NCI-H2196 treated with DMSO at 0.1 percent for 48 hours (cell line): Measurements from ENCODE around the gene CATSPERB.
"Not testable (repeated sequence)": the region's sequence is repeated elsewhere in the genome, so short reads cannot be mapped to it uniquely, and the experiment has no call there.

Experiments used
- DNase-seq: peaks from one replicate; lab custom pipeline; 2025; ENCODE audit not compliant: unreplicated experiment; lab: John Stamatoyannopoulos, UW

Gene CATSPERB

GRCh38 chr14:91582761-91583160 lies 149.1 kb downstream of the CATSPERB start:
- no peak for DNase-seq

DNA sequence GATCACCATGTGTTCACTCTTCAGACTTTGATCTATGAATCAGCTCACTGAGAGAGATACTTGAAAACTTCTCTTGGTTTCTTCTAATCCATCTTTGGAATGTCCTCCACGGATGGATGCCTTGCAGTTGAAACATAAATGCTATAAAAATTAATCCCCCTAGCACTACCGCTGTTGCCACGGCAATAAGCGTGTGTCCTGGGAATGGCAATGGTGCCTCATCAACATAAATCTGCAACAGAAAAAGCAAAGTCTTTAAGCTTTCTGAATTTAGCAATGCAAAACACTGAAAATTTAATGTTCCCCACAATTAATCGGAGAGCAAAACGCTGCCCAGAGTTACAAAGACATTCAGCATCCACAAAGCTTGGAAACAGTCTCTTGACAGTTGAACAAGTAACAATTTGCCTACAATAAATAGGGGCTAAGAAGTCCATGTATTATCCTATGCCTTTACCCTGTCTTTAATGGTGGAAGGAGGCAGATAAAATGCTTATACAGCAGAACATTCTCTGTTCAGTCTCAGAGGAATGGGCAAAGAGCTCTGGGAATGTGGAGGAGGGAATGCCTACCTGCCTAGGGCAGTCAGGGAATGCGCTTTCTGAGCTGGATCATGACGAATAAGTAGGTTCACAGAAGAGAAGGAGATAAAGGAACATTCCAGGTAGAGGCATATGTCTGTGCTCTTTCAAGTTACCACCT lies 150.9 kb downstream of the CATSPERB start:
- no peak for DNase-seq

DNA sequence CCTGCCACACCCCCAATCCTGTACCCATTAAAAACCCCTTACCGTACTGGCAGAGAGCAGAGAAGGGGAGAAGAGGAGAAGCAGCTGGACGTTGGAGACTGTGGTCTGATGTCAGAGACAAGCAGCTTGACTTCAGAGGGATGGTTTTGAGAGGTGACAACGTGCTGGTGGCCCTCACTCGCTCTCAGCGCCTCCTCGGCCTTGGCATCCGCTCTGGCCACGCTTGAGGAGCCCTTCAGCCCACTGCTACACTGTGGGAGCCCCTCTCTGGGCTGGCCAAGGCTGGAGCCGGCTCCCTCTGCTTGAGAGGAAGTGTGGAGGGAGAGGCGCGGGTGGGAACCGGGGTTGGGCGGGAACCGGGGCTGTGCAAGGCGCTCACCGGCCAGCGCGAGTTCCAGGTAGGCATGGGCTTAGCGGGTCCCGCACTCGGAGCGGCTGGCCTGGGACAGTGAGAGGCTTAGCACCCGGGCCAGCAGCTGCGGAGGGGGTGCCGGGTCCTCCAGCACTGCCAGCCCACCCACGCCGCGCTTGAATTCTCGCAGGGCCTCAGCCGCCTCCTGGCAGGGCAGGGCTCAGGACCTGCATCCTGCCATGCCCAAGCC lies 154.2 kb downstream of the CATSPERB start:
- DNase-seq, result no peak

GRCh38 chr14:91575469-91576208 lies 156.2 kb downstream of the CATSPERB start:
- no peak for DNase-seq

DNA sequence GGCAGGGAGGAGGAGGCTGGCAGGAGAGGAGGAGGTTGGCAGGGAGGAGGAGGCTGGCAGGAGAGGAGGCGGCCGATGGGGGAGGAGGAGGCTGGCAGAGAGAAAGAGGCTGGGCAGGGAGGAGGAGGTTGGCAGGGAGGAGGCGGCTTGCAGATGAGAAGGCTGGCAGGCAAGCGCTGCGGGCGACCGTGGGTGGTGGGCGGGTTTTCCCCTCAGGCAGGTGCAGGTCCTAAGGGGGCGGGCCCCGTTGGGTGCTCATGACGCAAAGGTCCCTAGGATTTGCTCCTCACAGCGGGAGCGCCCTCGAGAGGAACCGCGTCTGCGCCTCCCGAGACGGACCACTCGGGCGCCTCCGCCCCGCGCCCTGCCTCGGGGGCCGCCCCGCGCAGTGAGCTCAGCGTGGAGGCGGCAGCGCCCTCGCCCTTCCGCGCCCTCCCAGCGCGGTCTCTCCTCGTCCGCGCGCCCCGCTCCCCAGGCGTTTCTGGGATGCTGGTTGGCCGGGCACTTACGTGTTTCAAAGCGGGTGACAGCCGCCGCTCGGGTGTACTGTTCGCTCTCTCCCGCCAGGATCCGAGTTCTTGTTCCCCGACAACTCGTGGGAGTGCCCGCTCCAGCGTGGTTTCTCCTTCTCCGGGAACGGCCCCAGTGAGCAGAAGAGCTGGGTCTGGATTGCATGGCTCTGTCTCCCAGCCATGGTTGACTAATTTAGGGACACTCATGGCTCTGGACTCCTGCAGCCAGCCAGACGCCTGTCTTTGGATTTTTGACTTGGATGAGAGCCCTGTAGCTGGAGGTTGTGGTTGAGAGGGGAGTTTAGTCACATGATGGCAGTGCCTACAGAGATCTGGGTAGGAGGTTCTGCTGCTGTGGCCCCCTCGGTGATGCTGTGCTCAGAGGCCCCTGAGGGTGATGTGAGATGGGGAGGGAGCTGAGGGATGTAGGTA lies 157.7 kb downstream of the CATSPERB start:
- peak; percentile 69 for DNase-seq

DNA sequence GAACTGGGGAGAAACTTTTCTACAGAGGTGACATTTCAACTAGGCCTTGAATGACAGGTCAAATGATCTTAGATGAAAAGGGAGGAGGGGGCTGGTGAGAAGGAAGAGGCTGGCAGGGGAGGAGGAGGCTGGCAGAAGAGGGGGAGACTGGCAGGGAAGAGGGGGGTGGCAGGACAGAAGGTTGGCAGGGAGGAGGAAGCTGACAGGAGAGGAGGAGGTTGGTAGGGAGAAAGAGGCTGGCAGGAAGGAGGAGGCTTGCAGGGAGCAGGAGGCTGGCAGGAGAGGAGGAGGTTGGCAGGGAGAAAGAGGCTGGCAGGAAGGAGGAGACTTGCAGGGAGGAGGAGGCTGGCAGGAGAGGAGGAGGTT lies 158.4 kb downstream of the CATSPERB start:
- DNase-seq, result no peak

GRCh38 chr14:91570021-91570420 lies 161.9 kb downstream of the CATSPERB start:
- DNase-seq, result no peak

- DNase-seq, result no peak
Measured at GRCh38 chr14:91569301-91569700, 162.6 kb downstream of the CATSPERB start.

GRCh38 chr14:91568626-91569025 lies 163.3 kb downstream of the CATSPERB start:
- DNase-seq, result no peak

DNA sequence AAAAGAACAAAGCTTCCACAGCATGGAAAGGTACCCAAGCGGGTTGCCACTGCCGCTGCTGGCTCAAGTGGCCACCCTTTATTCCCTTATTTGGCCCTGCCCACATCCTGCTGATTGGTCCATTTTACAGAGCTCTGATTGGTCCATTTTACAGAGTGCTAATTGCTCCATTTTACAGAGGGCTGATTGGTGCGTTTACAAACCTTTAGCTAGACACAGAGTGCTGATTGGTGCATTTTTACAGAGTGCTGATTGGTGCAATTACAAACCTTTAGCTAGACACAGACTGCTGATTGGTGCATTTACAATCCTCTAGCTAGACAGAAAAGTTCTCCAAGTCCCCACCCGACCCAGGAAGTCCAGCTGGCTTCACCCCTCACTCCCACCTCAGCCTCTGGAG lies 164.1 kb downstream of the CATSPERB start:
- DNase-seq, result not testable (repeated sequence)

- no peak for DNase-seq
Measured at GRCh38 chr14:91555531-91555930, 176.4 kb downstream of the CATSPERB start.

- no peak for DNase-seq
Measured at GRCh38 chr14:91554535-91555332, 177.2 kb downstream of the CATSPERB start.

- no peak for DNase-seq
Measured at GRCh38 chr14:91548108-91548507, 183.8 kb downstream of the CATSPERB start.

DNA sequence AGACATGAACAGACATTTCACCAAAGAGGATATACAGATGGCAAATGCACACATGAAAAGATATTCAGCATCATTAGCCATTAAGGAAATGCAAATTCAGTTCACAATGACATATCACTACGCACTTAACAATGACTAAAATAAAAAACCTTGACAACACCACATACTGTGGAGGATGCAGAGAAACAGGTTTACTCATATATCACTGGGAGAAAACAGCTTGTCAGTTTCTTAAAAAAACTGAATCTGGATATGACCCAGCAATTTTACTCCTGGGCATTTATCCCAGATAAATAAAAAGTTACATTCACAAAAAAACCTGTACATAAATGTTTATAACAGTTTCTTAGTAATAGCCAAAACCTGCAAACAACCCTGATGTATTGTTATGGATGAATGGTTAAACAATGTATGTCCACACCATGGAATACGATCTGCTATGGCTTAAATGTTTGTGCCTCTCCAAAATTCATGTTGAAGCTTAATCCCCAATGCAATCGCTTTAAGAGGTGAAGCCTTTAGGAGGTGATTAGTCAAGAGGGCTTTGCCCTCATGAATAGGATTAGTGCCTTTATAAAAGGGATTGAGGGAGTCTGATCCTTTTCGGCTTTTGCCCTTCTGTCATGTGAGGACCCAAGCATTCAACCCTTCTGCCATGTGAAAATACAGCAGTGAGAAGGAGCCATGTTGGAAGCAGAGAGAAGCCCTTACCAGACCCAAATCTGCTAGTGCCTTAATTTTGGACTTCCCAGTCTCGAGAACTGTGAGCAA lies 185.8 kb downstream of the CATSPERB start:
- no peak for DNase-seq

DNA sequence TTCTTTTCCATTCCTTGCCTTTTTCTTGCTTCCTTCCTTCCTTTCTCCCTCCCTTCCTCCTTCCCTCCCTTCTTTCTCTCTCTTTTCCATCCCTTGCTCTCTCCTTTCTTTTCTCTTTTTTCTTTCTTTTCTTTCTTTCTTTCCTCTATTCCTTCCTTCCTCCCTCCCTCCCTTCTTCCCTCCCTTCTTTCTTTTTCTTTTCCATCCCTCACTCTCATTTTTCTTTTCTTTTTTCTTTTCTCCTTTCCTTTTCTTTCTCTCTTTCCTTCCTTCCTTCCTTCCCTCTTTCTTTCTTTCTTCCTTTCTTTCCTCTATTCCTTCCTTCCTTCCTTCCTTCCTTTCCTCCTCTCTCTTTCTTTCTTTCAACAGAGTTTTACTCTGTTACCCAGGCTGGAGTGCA lies 186.7 kb downstream of the CATSPERB start:
- DNase-seq, result no peak

DNA sequence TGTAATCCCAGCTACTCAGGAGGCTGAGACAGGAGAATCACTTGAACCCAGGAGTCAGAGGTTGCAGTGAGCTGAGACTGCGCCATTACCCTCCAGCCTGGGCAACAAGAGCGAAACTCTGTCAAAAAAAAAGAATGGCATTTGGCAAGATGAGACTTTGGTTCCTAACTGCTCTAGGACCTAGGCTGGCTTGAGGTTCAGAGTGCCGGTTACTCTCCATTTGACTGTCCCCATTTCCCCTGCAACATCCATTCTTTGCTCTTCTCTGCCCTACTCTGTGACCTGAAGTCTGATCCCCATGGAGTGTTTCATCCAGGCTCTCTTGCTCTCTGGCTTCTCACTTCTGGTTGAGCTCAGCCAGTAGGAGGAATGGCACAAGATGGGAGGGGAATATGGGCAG lies 195.6 kb downstream of the CATSPERB start:
- no peak for DNase-seq

DNA sequence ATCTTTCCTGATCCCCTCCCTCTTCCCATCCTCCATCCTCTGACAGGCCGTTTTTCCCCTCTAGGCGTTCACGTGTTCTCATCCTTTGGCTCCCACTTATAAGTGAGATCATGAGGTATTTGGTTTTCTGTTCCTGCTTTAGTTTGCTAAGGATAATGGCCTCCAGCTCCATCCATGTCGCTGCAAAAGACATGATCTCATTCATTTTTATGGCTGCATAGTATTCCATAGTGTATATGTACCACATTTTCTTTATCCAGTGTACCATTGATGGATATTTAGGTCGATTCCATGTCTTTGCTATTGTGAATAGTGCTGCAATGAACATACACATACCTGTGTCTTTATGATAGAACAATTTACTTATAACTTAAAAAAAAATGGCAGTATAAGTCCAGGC lies 197.8 kb downstream of the CATSPERB start:
- not testable (repeated sequence) for DNase-seq

GRCh38 chr14:91533623-91534022 lies 198.3 kb downstream of the CATSPERB start:
- no peak for DNase-seq
